SK-N-SH treated with all-trans-retinoic acid at 6 μM for 48 hours (cell line): ENCODE data around the gene CDH5.

ENCODE experiments used
- ATAC-seq: fragments of 200-7000 bp; cut with Tn5 transposase; 3 replicates; pipeline ENCODE4 v1.9.1; 2020; ENCODE audit warnings: mild to moderate bottlenecking, moderate library complexity
- ARNTL ChIP-seq: fragments of 450-650 bp; formaldehyde crosslinking; IDR thresholded peaks from 2 replicates; pipeline ENCODE4 v1.5.0; 2020; ENCODE audit warnings: low read depth, mild to moderate bottlenecking, moderate library complexity, borderline replicate concordance
- BACH2 ChIP-seq: fragments of 250-450 bp; sonication (Bioruptor Pico); IDR thresholded peaks from 2 replicates; pipeline ENCODE4 v1.9.0; 2021; ENCODE audit warnings: mild to moderate bottlenecking, borderline replicate concordance
- CREB5 ChIP-seq: fragments of 250-450 bp; sonication (Bioruptor Pico); IDR thresholded peaks from 2 replicates; pipeline ENCODE4 v1.5.1; 2020; ENCODE audit warnings: low read depth, mild to moderate bottlenecking, moderate library complexity
- CSDC2 ChIP-seq: fragments of 250-450 bp; sonication (Bioruptor Pico); IDR thresholded peaks from 2 replicates; pipeline ENCODE4 v1.5.0; 2020; ENCODE audit warnings: mild to moderate bottlenecking, moderate library complexity
- CSRNP3 ChIP-seq: fragments of 250-450 bp; sonication (Bioruptor Pico); IDR thresholded peaks from 2 replicates; pipeline ENCODE4 v1.5.1; 2021; ENCODE audit warnings: mild to moderate bottlenecking, moderate library complexity
- ESRRG ChIP-seq: fragments of 250-450 bp; sonication (Bioruptor Pico); IDR thresholded peaks from 2 replicates; pipeline ENCODE4 v1.6.1; 2021; ENCODE audit warnings: mild to moderate bottlenecking
- GLIS3 ChIP-seq: fragments of 250-450 bp; sonication (Bioruptor Pico); IDR thresholded peaks from 2 replicates; pipeline ENCODE4 v1.5.0; 2020; ENCODE audit warnings: mild to moderate bottlenecking, moderate library complexity
- ISL1 ChIP-seq: fragments of 250-450 bp; sonication (Bioruptor Pico); IDR thresholded peaks from 2 replicates; pipeline ENCODE4 v2.1.2; 2022; ENCODE audit warnings: mild to moderate bottlenecking, moderate library complexity
- OSR1 ChIP-seq: fragments of 250-450 bp; sonication (Bioruptor Pico); IDR thresholded peaks from 2 replicates; pipeline ENCODE4 v1.8.0; 2022; ENCODE audit warnings: moderate library complexity, mild to moderate bottlenecking, inconsistent platforms
- PATZ1 ChIP-seq: fragments of 250-450 bp; sonication (Bioruptor Pico); IDR thresholded peaks from 2 replicates; pipeline ENCODE4 v1.8.0; 2020; ENCODE audit warnings: mild to moderate bottlenecking, moderate library complexity, borderline replicate concordance
- POU6F1 ChIP-seq: fragments of 250-450 bp; sonication (Bioruptor Pico); IDR thresholded peaks from 2 replicates; pipeline ENCODE4 v1.8.0; 2021; ENCODE audit warnings: low read depth, mild to moderate bottlenecking, moderate library complexity, borderline replicate concordance
- PPARA ChIP-seq: fragments of 250-450 bp; sonication (Bioruptor Pico); IDR thresholded peaks from 2 replicates; pipeline ENCODE4 v1.5.0; 2020; ENCODE audit warnings: mild to moderate bottlenecking, borderline replicate concordance
- RARB ChIP-seq: fragments of 250-450 bp; sonication (Bioruptor Pico); IDR thresholded peaks from 2 replicates; pipeline ENCODE4 v1.8.0; 2021; ENCODE audit warnings: mild to moderate bottlenecking, moderate library complexity
- SNAI2 ChIP-seq: fragments of 250-450 bp; sonication (Bioruptor Pico); IDR thresholded peaks from 2 replicates; pipeline ENCODE4 v1.5.0; 2020; ENCODE audit warnings: mild to moderate bottlenecking, moderate library complexity
- TCF4 ChIP-seq: fragments of 250-450 bp; sonication (Bioruptor Pico); IDR thresholded peaks from 2 replicates; pipeline ENCODE4 v1.8.0; 2021; ENCODE audit warnings: mild to moderate bottlenecking, moderate library complexity, borderline replicate concordance
- TOX ChIP-seq: fragments of 250-450 bp; sonication (Bioruptor Pico); IDR thresholded peaks from 2 replicates; pipeline ENCODE4 v1.8.0; 2021; ENCODE audit warnings: mild to moderate bottlenecking, moderate library complexity, borderline replicate concordance
- TSHZ2 ChIP-seq: fragments of 250-450 bp; sonication (Bioruptor Pico); IDR thresholded peaks from 2 replicates; pipeline ENCODE4 v1.5.0; 2020; ENCODE audit warnings: mild to moderate bottlenecking, moderate library complexity
- ZC3H10 ChIP-seq: fragments of 250-450 bp; sonication (Bioruptor Pico); IDR thresholded peaks from 2 replicates; pipeline ENCODE4 v1.5.1; 2021; ENCODE audit warnings: mild to moderate bottlenecking, moderate library complexity
- ZFP3 ChIP-seq: fragments of 250-450 bp; sonication (Bioruptor Pico); IDR thresholded peaks from 2 replicates; pipeline ENCODE4 v1.5.0; 2020; ENCODE audit warnings: mild to moderate bottlenecking, moderate library complexity
- ZFP30 ChIP-seq: fragments of 450-650 bp; formaldehyde crosslinking; IDR thresholded peaks from 2 replicates; pipeline ENCODE4 v1.5.0; 2022; ENCODE audit warnings: mild to moderate bottlenecking, moderate library complexity
- ZNF565 ChIP-seq: fragments of 450-650 bp; formaldehyde crosslinking; conservative IDR thresholded peaks from 2 replicates; pipeline ENCODE4 v1.5.0; 2020; ENCODE audit warnings: low read depth, mild to moderate bottlenecking, moderate library complexity
- ZNF70 ChIP-seq: fragments of 450-650 bp; formaldehyde crosslinking; IDR thresholded peaks from 2 replicates; pipeline ENCODE4 v1.5.0; 2020; ENCODE audit warnings: mild to moderate bottlenecking, moderate library complexity
- ZNF8 ChIP-seq: fragments of 450-650 bp; formaldehyde crosslinking; IDR thresholded peaks from 2 replicates; pipeline ENCODE4 v1.5.0; 2020; ENCODE audit warnings: mild to moderate bottlenecking, moderate library complexity

Gene CDH5

GRCh38 chr16:66405057-66405783 is 38.7 kb downstream of the CDH5 start:
- TF ChIP-seq ARNTL (no peak), ISL1 (no peak), OSR1 (no peak), ZC3H10 (CRISPR knock-in tag) (no peak), ZNF8 (CRISPR knock-in tag) (no peak), SNAI2 (CRISPR knock-in tag) (no peak), GLIS3 (no peak), ZFP3 (CRISPR knock-in tag) (no peak), POU6F1 (CRISPR knock-in tag) (no peak), PPARA (no peak), BACH2 (CRISPR knock-in tag) (no peak), TSHZ2 (CRISPR knock-in tag) (no peak), CSDC2 (CRISPR knock-in tag) (no peak), TOX (CRISPR knock-in tag) (no peak), CREB5 (CRISPR knock-in tag) (no peak), CSRNP3 (CRISPR knock-in tag) (no peak), TCF4 (CRISPR knock-in tag) (no peak), ESRRG (no peak), ZNF70 (no peak)
- no peak for ATAC-seq

GRCh38 chr16:66406534-66407221 is 40.2 kb downstream of the CDH5 start:
- ATAC-seq: peak; percentile 90
- TF ChIP-seq PATZ1 (CRISPR knock-in tag) (no peak), ESRRG (no peak), TOX (CRISPR knock-in tag) (no peak), ARNTL (no peak), PPARA (no peak), ZNF565 (CRISPR knock-in tag) (no peak), CSDC2 (CRISPR knock-in tag) (no peak), ISL1 (no peak), SNAI2 (CRISPR knock-in tag) (no peak), ZC3H10 (CRISPR knock-in tag) (no peak), CSRNP3 (CRISPR knock-in tag) (no peak), ZNF8 (CRISPR knock-in tag) (no peak), ZNF70 (no peak), RARB (no peak), ZFP3 (CRISPR knock-in tag) (no peak), ZFP30 (CRISPR knock-in tag) (no peak)
